ENCODE data around the gene UPF1. TPM values are rescaled to one million over a fixed set of nuclear protein-coding genes. Genes with fewer than 3 reads are reported as not detected.

Gene UPF1
- total RNA-seq, 2 experiments from 2014 or later, result 98.4 to 98.7 TPM

- peaks cover 72% of the 10 kb centered on the region for H3K27me3 Mint-ChIP-seq
- H3K27ac Mint-ChIP-seq, result no peak overlapping the region
- CTCF ChIA-PET, result interaction anchor here (1.1 to 1.2 kb wide), 2 partner anchors 54 to 199 kb away, joined by 3 to 4 read pairs; no protein-coding TSS in a partner anchor
- H3K9me3 Mint-ChIP-seq (ENCODE audit: low read depth), result no peaks in the 10 kb centered on the region
- no peak for DNase-seq
- no peak overlapping the region for H3K4me3 Mint-ChIP-seq
- H3K36me3 Mint-ChIP-seq, result peaks cover 2% of the 10 kb centered on the region
- peaks cover 8% of the 10 kb centered on the region for H3K4me1 Mint-ChIP-seq
- no peak for ATAC-seq
These were observed 38.4 kb upstream of the UPF1 start for GRCh38 chr19:18793144-18794028.

- DNase-seq (no peak), ATAC-seq (no peak)
- Mint-ChIP-seq H3K4me3 (no peak overlapping the region), H3K9me3 (ENCODE audit: low read depth) (no peaks in the 10 kb centered on the region), H3K4me1 (peaks cover 6% of the 10 kb centered on the region), H3K27ac (no peak overlapping the region), H3K36me3 (peaks cover 2% of the 10 kb centered on the region), H3K27me3 (peaks cover 70% of the 10 kb centered on the region)
- CTCF ChIA-PET, result interaction anchor here (1.1 to 1.2 kb wide), 2 partner anchors 53 to 200 kb away, joined by 3 to 4 read pairs; no protein-coding TSS in a partner anchor
These were observed 37.8 kb upstream of the UPF1 start for GRCh38 chr19:18794029-18794313.

GRCh38 chr19:18794692-18795091 lies 37.1 kb upstream of the UPF1 start:
- Mint-ChIP-seq H3K4me3 (no peak overlapping the region), H3K27ac (no peak overlapping the region), H3K27me3 (peaks cover 63% of the 10 kb centered on the region), H3K9me3 (ENCODE audit: low read depth) (no peaks in the 10 kb centered on the region), H3K4me1 (peaks cover 4% of the 10 kb centered on the region), H3K36me3 (no peaks in the 10 kb centered on the region)
- CTCF ChIA-PET, result no interaction called here
- DNase-seq (no peak), ATAC-seq (no peak)

- no peaks in the 10 kb centered on the region for H3K4me1 Mint-ChIP-seq
- no peaks in the 10 kb centered on the region for H3K36me3 Mint-ChIP-seq
- DNase-seq, result no peak
- H3K27ac Mint-ChIP-seq, result no peak overlapping the region
- ATAC-seq, result no peak
- CTCF ChIA-PET, result no interaction called here
- no peaks in the 10 kb centered on the region for H3K9me3 Mint-ChIP-seq (ENCODE audit: low read depth)
- H3K4me3 Mint-ChIP-seq, result no peak overlapping the region
- H3K27me3 Mint-ChIP-seq, result peaks cover 55% of the 10 kb centered on the region
These were observed 36.2 kb upstream of the UPF1 start for GRCh38 chr19:18795540-18795939.

GRCh38 chr19:18796239-18796638 lies 35.5 kb upstream of the UPF1 start:
- CTCF ChIA-PET, result interaction anchor here (0.7 kb wide), 1 partner anchor 51 kb away, joined by 3 read pairs; no protein-coding TSS in a partner anchor
- H3K27ac Mint-ChIP-seq, result no peak overlapping the region
- peaks cover 49% of the 10 kb centered on the region for H3K27me3 Mint-ChIP-seq
- DNase-seq, result no peak
- H3K4me1 Mint-ChIP-seq, result no peaks in the 10 kb centered on the region
- no peak for ATAC-seq
- no peaks in the 10 kb centered on the region for H3K9me3 Mint-ChIP-seq (ENCODE audit: low read depth)
- no peaks in the 10 kb centered on the region for H3K36me3 Mint-ChIP-seq
- H3K4me3 Mint-ChIP-seq, result no peak overlapping the region

- H3K27ac Mint-ChIP-seq, result no peak overlapping the region
- DNase-seq (no peak), ATAC-seq (no peak)
- no peaks in the 10 kb centered on the region for H3K36me3 Mint-ChIP-seq
- CTCF ChIA-PET, result no interaction called here
- H3K4me3 Mint-ChIP-seq, result no peak overlapping the region
- peaks cover 26% of the 10 kb centered on the region for H3K27me3 Mint-ChIP-seq
- H3K4me1 Mint-ChIP-seq, result no peaks in the 10 kb centered on the region
- no peaks in the 10 kb centered on the region for H3K9me3 Mint-ChIP-seq (ENCODE audit: low read depth)
These were observed 33.1 kb upstream of the UPF1 start for GRCh38 chr19:18798384-18799352.

GRCh38 chr19:18799389-18799970 lies 32.3 kb upstream of the UPF1 start:
- H3K36me3 Mint-ChIP-seq, result no peaks in the 10 kb centered on the region

GRCh38 chr19:18800079-18800478 lies 31.7 kb upstream of the UPF1 start:
- CTCF ChIA-PET, result interaction anchor here (1.6 kb wide), 1 partner anchor 32 kb away, joined by 3 read pairs; the partner anchor contains the start of gene UPF1
- no peak overlapping the region for H3K4me3 Mint-ChIP-seq
- no peaks in the 10 kb centered on the region for H3K36me3 Mint-ChIP-seq
- no peak for DNase-seq
- no peak overlapping the region for H3K27ac Mint-ChIP-seq
- no peak for ATAC-seq
- peaks cover 16% of the 10 kb centered on the region for H3K27me3 Mint-ChIP-seq
- no peaks in the 10 kb centered on the region for H3K4me1 Mint-ChIP-seq
- H3K9me3 Mint-ChIP-seq (ENCODE audit: low read depth), result no peaks in the 10 kb centered on the region

More at GRCh38 chr19:18799389-18799970, 32.3 kb upstream of the UPF1 start:
- ATAC-seq (no peak), DNase-seq (no peak)
- H3K27me3 Mint-ChIP-seq, result peaks cover 21% of the 10 kb centered on the region
- no peak overlapping the region for H3K4me3 Mint-ChIP-seq
- no peak overlapping the region for H3K27ac Mint-ChIP-seq
- CTCF ChIA-PET, result interaction anchor here (1.6 kb wide), 1 partner anchor 32 kb away, joined by 3 read pairs; the partner anchor contains the start of gene UPF1
- no peaks in the 10 kb centered on the region for H3K9me3 Mint-ChIP-seq (ENCODE audit: low read depth)
- no peaks in the 10 kb centered on the region for H3K4me1 Mint-ChIP-seq

GRCh38 chr19:18800636-18801035 lies 31.1 kb upstream of the UPF1 start:
- H3K9me3 Mint-ChIP-seq (ENCODE audit: low read depth), result no peaks in the 10 kb centered on the region
- ATAC-seq, result no peak
- H3K27me3 Mint-ChIP-seq, result peaks cover 16% of the 10 kb centered on the region
- H3K36me3 Mint-ChIP-seq, result no peaks in the 10 kb centered on the region
- CTCF ChIA-PET, result interaction anchor here (1.5 to 1.6 kb wide), 2 partner anchors 31 to 46 kb away, joined by 3 to 4 read pairs; partner anchors contain the start of gene UPF1
- H3K27ac Mint-ChIP-seq, result no peak overlapping the region
- no peaks in the 10 kb centered on the region for H3K4me1 Mint-ChIP-seq
- no peak for DNase-seq
- H3K4me3 Mint-ChIP-seq, result no peak overlapping the region

- Mint-ChIP-seq H3K27ac (no peak overlapping the region), H3K27me3 (peaks cover 5% of the 10 kb centered on the region)
- ATAC-seq, result no peak
These were observed 29.4 kb upstream of the UPF1 start for GRCh38 chr19:18802354-18802753.

GRCh38 chr19:18803550-18804138 lies 28.1 kb upstream of the UPF1 start:
- CTCF ChIA-PET, result interaction anchor here (0.9 kb wide), 1 partner anchor 33 kb away, joined by 4 read pairs; no protein-coding TSS in a partner anchor
- Mint-ChIP-seq H3K4me3 (no peak overlapping the region), H3K27ac (no peak overlapping the region), H3K36me3 (no peaks in the 10 kb centered on the region), H3K4me1 (no peaks in the 10 kb centered on the region), H3K9me3 (ENCODE audit: low read depth) (no peaks in the 10 kb centered on the region), H3K27me3 (peaks cover 3% of the 10 kb centered on the region)
- DNase-seq, result no peak
- ATAC-seq, result no peak

More at GRCh38 chr19:18802354-18802753, 29.4 kb upstream of the UPF1 start:
- no peaks in the 10 kb centered on the region for H3K9me3 Mint-ChIP-seq (ENCODE audit: low read depth)
- CTCF ChIA-PET, result interaction anchor here (1.2 kb wide), 1 partner anchor 14 kb away, joined by 4 read pairs; no protein-coding TSS in a partner anchor
- H3K4me1 Mint-ChIP-seq, result no peaks in the 10 kb centered on the region
- no peak for DNase-seq
- H3K4me3 Mint-ChIP-seq, result no peak overlapping the region
- H3K36me3 Mint-ChIP-seq, result no peaks in the 10 kb centered on the region

- H3K9me3 Mint-ChIP-seq (ENCODE audit: low read depth), result no peaks in the 10 kb centered on the region
- H3K27ac Mint-ChIP-seq, result no peak overlapping the region
- ATAC-seq (no peak), DNase-seq (no peak)
- no peaks in the 10 kb centered on the region for H3K4me1 Mint-ChIP-seq
- H3K4me3 Mint-ChIP-seq, result no peak overlapping the region
- H3K36me3 Mint-ChIP-seq, result no peaks in the 10 kb centered on the region
- CTCF ChIA-PET, result no interaction called here
- H3K27me3 Mint-ChIP-seq, result peaks cover 3% of the 10 kb centered on the region
These were observed 27.6 kb upstream of the UPF1 start for GRCh38 chr19:18804139-18804601.

All from activated CD8-positive, alpha-beta memory T cell treated with anti-CD3 and anti-CD28 coated beads, Interleukin-2, amount 10 ng/mL, durations not matched to agents 7 days and 5 days (primary cell).